ENCODE data around the gene EPDR1. TPM values are rescaled to one million over a fixed set of nuclear protein-coding genes. Genes with fewer than 3 reads are reported as not detected.
A peak's percentile ranks its signal among the peaks of the same experiment; 100 is the strongest.

The EPDR1 gene
- total and polyA plus RNA-seq, 2 experiments from 2014 or later: 44.2 to 51.9 TPM

- no peak for TF ChIP-seq CTCF (IDR thresholded peaks at IDR 0.05; ENCODE audit: low read depth, low read length)
- Histone ChIP-seq H3K36me3 (no peaks in the 10 kb centered on the region), H3K9me3 (ENCODE audit: low read depth) (no peaks in the 10 kb centered on the region), H3K27me3 (no peaks in the 10 kb centered on the region), H3K4me1 (ENCODE audit: low read depth) (peaks cover 17% of the 10 kb centered on the region), H3K27ac (peak overlapping the region; percentile 82), H3K4me3 (no peak overlapping the region)
- no peak for DNase-seq (ENCODE audit: low read depth in 1 of 2, low spot score in 1 of 2)
Measured at GRCh38 chr7:37930226-37930948, 9.9 kb downstream of the EPDR1 start.

GRCh38 chr7:37932543-37932942 lies 12.1 kb downstream of the EPDR1 start:
- TF ChIP-seq CTCF (IDR thresholded peaks at IDR 0.05; ENCODE audit: low read depth, low read length): no peak

GRCh38 chr7:37933018-37933566 lies 12.7 kb downstream of the EPDR1 start:
- no peak overlapping the region for H3K27ac ChIP-seq
- H3K36me3 ChIP-seq: no peaks in the 10 kb centered on the region

More at GRCh38 chr7:37932543-37932942, 12.1 kb downstream of the EPDR1 start:
- DNase-seq (ENCODE audit: low read depth in 1 of 2, low spot score in 1 of 2): no peak
- Histone ChIP-seq H3K4me3 (no peak overlapping the region), H3K27me3 (no peaks in the 10 kb centered on the region), H3K27ac (no peak overlapping the region), H3K36me3 (no peaks in the 10 kb centered on the region), H3K9me3 (ENCODE audit: low read depth) (no peaks in the 10 kb centered on the region), H3K4me1 (ENCODE audit: low read depth) (peaks cover 17% of the 10 kb centered on the region)

GRCh38 chr7:37942934-37943610 lies 22.6 kb downstream of the EPDR1 start:
- Histone ChIP-seq H3K27me3 (no peaks in the 10 kb centered on the region), H3K9me3 (ENCODE audit: low read depth) (no peaks in the 10 kb centered on the region), H3K4me1 (ENCODE audit: low read depth) (peaks cover 31% of the 10 kb centered on the region), H3K36me3 (no peaks in the 10 kb centered on the region), H3K27ac (peak overlapping the region; percentile 1), H3K4me3 (no peak overlapping the region)
- DNase-seq (ENCODE audit: low read depth in 1 of 2, low spot score in 1 of 2): peak; percentile 24 to 65
- TF ChIP-seq CTCF (IDR thresholded peaks at IDR 0.05; ENCODE audit: low read depth, low read length): no peak

More at GRCh38 chr7:37933018-37933566, 12.7 kb downstream of the EPDR1 start:
- Histone ChIP-seq H3K4me1 (ENCODE audit: low read depth) (peaks cover 17% of the 10 kb centered on the region), H3K9me3 (ENCODE audit: low read depth) (no peaks in the 10 kb centered on the region), H3K4me3 (no peak overlapping the region), H3K27me3 (no peaks in the 10 kb centered on the region)
- no peak for DNase-seq (ENCODE audit: low read depth in 1 of 2, low spot score in 1 of 2)
- no peak for TF ChIP-seq CTCF (IDR thresholded peaks at IDR 0.05; ENCODE audit: low read depth, low read length)

- Histone ChIP-seq H3K36me3 (no peaks in the 10 kb centered on the region), H3K4me1 (ENCODE audit: low read depth) (peaks cover 39% of the 10 kb centered on the region), H3K27me3 (no peaks in the 10 kb centered on the region), H3K27ac (no peak overlapping the region), H3K4me3 (no peak overlapping the region), H3K9me3 (ENCODE audit: low read depth) (no peaks in the 10 kb centered on the region)
- no peak for DNase-seq (ENCODE audit: low read depth in 1 of 2, low spot score in 1 of 2)
- no peak for TF ChIP-seq CTCF (IDR thresholded peaks at IDR 0.05; ENCODE audit: low read depth, low read length)
Measured at GRCh38 chr7:37943905-37944736, 23.7 kb downstream of the EPDR1 start.
